AG04450 (cell line): ENCODE data around the gene COQ8B. TPM values are rescaled to one million over a fixed set of nuclear protein-coding genes. Genes with fewer than 3 reads are reported as not detected.
"Not testable (repeated sequence)": the region's sequence is repeated elsewhere in the genome, so short reads cannot be mapped to it uniquely, and the experiment has no call there.

ENCODE experiments used
- CTCF ChIA-PET: fragments of 300-600, 350-600 bp; formaldehyde crosslinking; extraction: SDS; loops from one replicate; lab custom pipeline; 2022; ENCODE audit warnings: antibody characterized with exemption, inconsistent platforms; lab: Charles Lee
- POLR2A ChIA-PET: fragments of 350-600 bp; formaldehyde crosslinking; extraction: SDS; loops from one replicate; lab custom pipeline; 2021; ENCODE audit warnings: antibody characterized with exemption, inconsistent platforms; lab: Yijun Ruan, JAX
- DNase-seq: peaks from one replicate; pipeline ENCODE4 v3.0.0-alpha.2; 2011; ENCODE audit warnings: low read depth, low spot score
- H3K27ac ChIP-seq: one replicate; pipeline ENCODE4 v1.5.1; 2012; ENCODE audit warnings: low read depth, low read length, control low read depth
- H3K27me3 ChIP-seq: one replicate; pipeline ENCODE4 v1.6.0; 2012; ENCODE audit warnings: low read length; ENCODE audit not compliant: control insufficient read depth, insufficient read depth
- H3K4me3 ChIP-seq: 2 replicates; pipeline ENCODE4 v1.5.1; 2011; ENCODE audit warnings: mild to moderate bottlenecking, low read depth, low read length, control low read depth
- H3K9me3 ChIP-seq: 2 replicates; pipeline ENCODE4 v1.5.1; 2012; ENCODE audit warnings: low read length; ENCODE audit not compliant: control insufficient read depth, insufficient read depth
- CTCF ChIP-seq: IDR thresholded peaks from 2 replicates; pipeline ENCODE4 v1.5.1; 2011; ENCODE audit warnings: low read depth, low read length, control low read depth, inconsistent platforms
- polyA plus RNA-seq: library from polyadenylated mRNA; depleted of rRNA; stranded (reverse); fragments of >200 nt; gene quantifications from 2 replicates; pipeline ENCODE4 v1.2.3, GENCODE V29; 2011

COQ8B gene
- polyA plus RNA-seq, 1 experiment, result 16.0 TPM

GRCh38 chr19:40659116-40659515, 57.6 kb downstream of the COQ8B start:
- no peak for TF ChIP-seq CTCF
- no peaks in the 10 kb centered on the region for H3K27me3 ChIP-seq
- H3K27ac ChIP-seq, result no peak overlapping the region
- no peak for DNase-seq
- no peak overlapping the region for H3K4me3 ChIP-seq
- ChIA-PET POLR2A (no interaction called here), CTCF (interaction anchor here (0.9 kb wide), 1 partner anchor 148 kb away, joined by 3 read pairs; no protein-coding TSS in a partner anchor)
- H3K9me3 ChIP-seq, result no peaks in the 10 kb centered on the region

GRCh38 chr19:40658031-40658430, 58.7 kb downstream of the COQ8B start:
- Histone ChIP-seq H3K27me3 (no peaks in the 10 kb centered on the region), H3K9me3 (no peaks in the 10 kb centered on the region), H3K4me3 (no peak overlapping the region), H3K27ac (no peak overlapping the region)
- ChIA-PET POLR2A (interaction anchor here (0.6 to 1.5 kb wide), 2 partner anchors 12 to 159 kb away, joined by 4 to 7 read pairs; no protein-coding TSS in a partner anchor), CTCF (interaction anchor here (0.7 to 1.1 kb wide), 3 partner anchors 19 to 149 kb away, joined by 3 read pairs; no protein-coding TSS in a partner anchor)
- DNase-seq, result no peak
- TF ChIP-seq CTCF, result no peak

- H3K9me3 ChIP-seq, H3K27ac ChIP-seq, H3K27me3 ChIP-seq, DNase-seq, H3K4me3 ChIP-seq: not testable (repeated sequence)
- ChIA-PET POLR2A (interaction anchor here (0.6 kb wide), 1 partner anchor 631 kb away, joined by 11 read pairs; no protein-coding TSS in a partner anchor), CTCF (interaction anchor here (1.1 kb wide), 1 partner anchor 21 kb away, joined by 12 read pairs; no protein-coding TSS in a partner anchor)
Observed at GRCh38 chr19:40655684-40656083, 61.0 kb downstream of the COQ8B start.

GRCh38 chr19:40652303-40652702, 64.4 kb downstream of the COQ8B start:
- CTCF ChIA-PET, H3K27me3 ChIP-seq, DNase-seq, H3K27ac ChIP-seq, H3K9me3 ChIP-seq, POLR2A ChIA-PET, H3K4me3 ChIP-seq: not testable (repeated sequence)

GRCh38 chr19:40650749-40651305, 65.9 kb downstream of the COQ8B start:
- H3K27ac ChIP-seq, result peak overlapping the region; percentile 47
- POLR2A ChIA-PET, result interaction anchor here (1.1 kb wide), 1 partner anchor 12 kb away, joined by 5 read pairs; no protein-coding TSS in a partner anchor
- H3K4me3 ChIP-seq, result no peak overlapping the region
- CTCF ChIA-PET, result interaction anchor here (0.9 to 1.3 kb wide), 3 partner anchors 12 to 17 kb away, joined by 4 read pairs; no protein-coding TSS in a partner anchor
- peak; percentile 36 for DNase-seq
- no peaks in the 10 kb centered on the region; the same call in 1 of the 2 replicates for H3K9me3 ChIP-seq
- no peaks in the 10 kb centered on the region for H3K27me3 ChIP-seq
- no peak for TF ChIP-seq CTCF

GRCh38 chr19:40649903-40650675, 66.6 kb downstream of the COQ8B start:
- H3K27ac ChIP-seq, H3K4me3 ChIP-seq, H3K9me3 ChIP-seq, DNase-seq, H3K27me3 ChIP-seq: not testable (repeated sequence)
- ChIA-PET CTCF (interaction anchor here (0.9 to 1.3 kb wide), 3 partner anchors 13 to 16 kb away, joined by 4 read pairs; no protein-coding TSS in a partner anchor), POLR2A (interaction anchor here (1.1 kb wide), 1 partner anchor 13 kb away, joined by 5 read pairs; no protein-coding TSS in a partner anchor)
